Panc1 (cell line): ENCODE measurements around the gene ZIC4. TPM values are rescaled to one million over a fixed set of nuclear protein-coding genes. Genes with fewer than 3 reads are reported as not detected.

Source experiments
- ATAC-seq: fragments of 200-7000 bp; cut with Tn5 transposase; 2 replicates; pipeline ENCODE4 v1.9.1; 2020; ENCODE audit warnings: mild to moderate bottlenecking, moderate library complexity
- BruUV-seq: library from RNA; stranded (reverse); fragments of 400-500 nt; replicated peaks from 2 replicates; lab custom pipeline; 2021; lab: Mats Ljungman, UMichigan
- CTCF ChIA-PET: fragments of 300-600 bp; sonication (Branson Sonifier 250); formaldehyde crosslinking; loops from one replicate; lab custom pipeline; 2022; ENCODE audit warnings: antibody characterized with exemption; lab: Charles Lee
- POLR2A ChIA-PET: fragments of 300-600 bp; sonication (Branson Sonifier 250); formaldehyde crosslinking; loops from one replicate; lab custom pipeline; 2022; ENCODE audit warnings: antibody characterized with exemption; lab: Charles Lee
- DNase-seq: peaks from one replicate; pipeline ENCODE4 v3.0.0-alpha.2; 2010; ENCODE audit warnings: low read depth, low spot score
- H3K27ac ChIP-seq: 2 replicates; pipeline ENCODE4 v1.5.1; 2011; ENCODE audit warnings: mild to moderate bottlenecking, low read length, inconsistent platforms
- H3K27me3 ChIP-seq: fragments of 200-500 bp; sonication (Bioruptor generic); 2 replicates; pipeline ENCODE4 v1.6.0; 2014; ENCODE audit warnings: low read length, inconsistent platforms; ENCODE audit not compliant: control insufficient read depth, insufficient read depth
- H3K36me3 ChIP-seq: fragments of 200-500 bp; sonication (Bioruptor generic); 2 replicates; pipeline ENCODE4 v1.5.1; 2014; ENCODE audit warnings: inconsistent platforms, mild to moderate bottlenecking, low read length, moderate library complexity; ENCODE audit not compliant: control insufficient read depth, insufficient read depth
- H3K4me1 ChIP-seq: 2 replicates; pipeline ENCODE4 v1.5.1; 2011; ENCODE audit warnings: inconsistent platforms, mild to moderate bottlenecking, low read length, moderate library complexity; ENCODE audit not compliant: control insufficient read depth, insufficient read depth
- H3K4me3 ChIP-seq, 2 experiments: 2 replicates each; pipeline ENCODE4 v1.5.1; 2011 to 2012; ENCODE audit warnings: low read depth in 2 of 2, low read length in 2 of 2, mild to moderate bottlenecking in 2 of 2, inconsistent platforms in 1 of 2, moderate library complexity in 1 of 2
- H3K9me3 ChIP-seq: fragments of 200-500 bp; sonication (Bioruptor generic); 2 replicates; pipeline ENCODE4 v1.5.1; 2014; ENCODE audit warnings: low read depth, mild to moderate bottlenecking, inconsistent platforms, low read length, moderate library complexity; ENCODE audit not compliant: control insufficient read depth, insufficient read depth
- CTCF ChIP-seq: fragments of 450-650 bp; IDR thresholded peaks from 2 replicates; pipeline ENCODE4 v1.5.1; 2017; ENCODE audit warnings: mild to moderate bottlenecking
- POLR2AphosphoS5 ChIP-seq: IDR thresholded peaks from 2 replicates; pipeline ENCODE4 v1.6.1; 2012; ENCODE audit warnings: mild to moderate bottlenecking, low read depth, low read length, moderate library complexity
- REST ChIP-seq, 2 experiments: IDR thresholded peaks; 2 replicates each; pipeline ENCODE4 v1.6.1; 2011 to 2012; ENCODE audit warnings: low read depth in 2 of 2, control low read depth in 1 of 2, low read length in 1 of 2, mild to moderate bottlenecking in 1 of 2, moderate library complexity in 1 of 2; ENCODE audit not compliant: insufficient read depth in 1 of 2
- SIN3A ChIP-seq: IDR thresholded peaks from 2 replicates; pipeline ENCODE4 v1.6.1; 2012; ENCODE audit warnings: low read depth, mild to moderate bottlenecking, low read length, moderate library complexity, borderline replicate concordance; ENCODE audit not compliant: insufficient read depth
- TCF7L2 ChIP-seq: IDR thresholded peaks from 2 replicates; pipeline ENCODE4 v1.6.1; 2011; ENCODE audit warnings: mild to moderate bottlenecking, low read depth, low read length, inconsistent platforms
- in situ Hi-C: cut with HindIII; loops from 2 replicates; pipeline ENCODE4 v1.10.0; 2016; ENCODE audit warnings: low sequenced_read_pairs, low pct_unique_long_range_greater_than_20kb
- intact Hi-C: fragments of 100-400 bp; cut with micrococcal nuclease; formaldehyde crosslinking; loops from one replicate; pipeline ENCODE4 v1.10.0; 2022; ENCODE audit not compliant: unreplicated experiment
- total RNA-seq: library from RNA; stranded (reverse); gene quantifications from one replicate; pipeline ENCODE4 v1.2.1, GENCODE V29; 2021; ENCODE audit not compliant: unreplicated experiment

ZIC4 gene
- total RNA-seq, 1 experiment from 2014 or later: not detected

- intact Hi-C loops: no loop called here
- Histone ChIP-seq H3K9me3 (0 out of 2 replicates have a peak, but pooled peaks cover 2% of the 10 kb centered on the region), H3K4me1 (no peaks in the 10 kb centered on the region), H3K36me3 (no peaks in the 10 kb centered on the region), H3K27ac (no peak overlapping the region), H3K4me3 (peak overlapping the region; percentile 30 to 32), H3K27me3 (no peaks in the 10 kb centered on the region)
- ChIA-PET POLR2A (no interaction called here), CTCF (interaction anchor here (0.5 kb wide), 1 partner anchor 38 kb away, joined by 3 read pairs; no protein-coding TSS in a partner anchor)
- in situ Hi-C loops: no loop called here
- BruUV-seq: no TSS peak
- no peak for DNase-seq
- ATAC-seq: peak; percentile 85
- TF ChIP-seq REST (IDR thresholded peaks at IDR 0.05; ENCODE audit: insufficient read depth in 1 of 2, low read depth in 2 of 2, low read length in 1 of 2) (no peak), CTCF (no peak), TCF7L2 (no peak), SIN3A (no peak), POLR2AphosphoS5 (no peak)
Observed at GRCh38 chr3:147391781-147392624, 14.3 kb downstream of the ZIC4 start.

GRCh38 chr3:147390589-147391569, 15.5 kb downstream of the ZIC4 start:
- in situ Hi-C loops: no loop called here
- no peaks in the 10 kb centered on the region for H3K36me3 ChIP-seq
- H3K9me3 ChIP-seq: 0 out of 2 replicates have a peak, but pooled peaks cover 2% of the 10 kb centered on the region
- POLR2A ChIA-PET: no interaction called here
- TF ChIP-seq CTCF: no peak
- TF ChIP-seq POLR2AphosphoS5: no peak
- TF ChIP-seq REST (IDR thresholded peaks at IDR 0.05; ENCODE audit: insufficient read depth in 1 of 2, low read depth in 2 of 2, low read length in 1 of 2): no peak
- TF ChIP-seq SIN3A: no peak
- no peak for TF ChIP-seq TCF7L2
- DNase-seq (no peak), ATAC-seq (no peak)
- BruUV-seq: no TSS peak
- no peaks in the 10 kb centered on the region for H3K4me1 ChIP-seq
- CTCF ChIA-PET: no interaction called here
- H3K4me3 ChIP-seq: no peak overlapping the region
- no peaks in the 10 kb centered on the region for H3K27me3 ChIP-seq
- no peak overlapping the region for H3K27ac ChIP-seq
- intact Hi-C loops: no loop called here
